GM19397 (cell line): ENCODE results near the gene CLCN4.

Source experiments
- ATAC-seq: cut with Tn5 transposase; IDR thresholded peaks from one replicate; pipeline ENCODE4 v1.9.1; 2021; ENCODE audit warnings: mild to moderate bottlenecking, moderate library complexity; ENCODE audit not compliant: unreplicated experiment

CLCN4 gene

GRCh38 chrX:10239611-10240064 lies 82.9 kb downstream of the CLCN4 start:
- no peak for ATAC-seq

DNA sequence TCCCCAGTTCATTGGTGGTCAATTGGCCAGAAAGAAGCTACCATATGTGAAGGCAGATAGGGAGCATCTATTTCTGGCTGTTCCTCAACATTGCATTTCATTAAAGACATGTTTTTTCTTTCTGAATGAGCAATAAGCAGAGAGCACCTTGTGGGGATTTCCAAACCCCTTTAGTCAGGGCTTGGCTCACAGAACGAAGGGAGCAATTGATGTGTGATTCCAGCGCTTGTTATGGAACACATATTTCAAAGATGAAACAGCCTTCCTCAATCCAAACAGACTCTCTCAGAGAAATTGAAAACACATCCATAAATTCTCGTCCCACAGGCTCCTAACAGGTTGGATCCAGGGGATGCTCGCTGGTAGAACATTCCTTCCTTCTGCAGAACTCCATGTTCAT lies 84.1 kb downstream of the CLCN4 start:
- no peak for ATAC-seq

- ATAC-seq: no peak
These were observed 85.3 kb downstream of the CLCN4 start for GRCh38 chrX:10242026-10242425.

DNA sequence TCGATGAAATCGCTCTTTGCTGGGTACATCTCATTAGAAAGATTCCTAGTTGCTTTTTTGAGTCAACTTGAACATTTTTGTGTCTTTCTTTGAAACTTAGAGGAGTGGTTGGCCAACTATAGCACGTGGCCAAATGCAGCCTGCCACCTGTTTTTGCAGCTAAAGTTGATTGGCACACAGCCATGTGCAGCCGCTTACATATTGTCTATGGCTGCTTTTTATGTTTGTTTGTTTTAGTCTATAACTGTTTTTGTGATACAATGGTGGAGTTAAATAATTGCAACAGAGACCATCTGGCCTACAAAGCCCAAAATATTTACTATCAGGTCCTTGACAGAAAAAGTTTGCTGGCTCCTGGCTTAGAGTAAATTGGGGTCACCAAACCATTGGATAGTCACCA lies 86.3 kb downstream of the CLCN4 start:
- ATAC-seq: no peak

- no peak for ATAC-seq
These were observed 88.3 kb downstream of the CLCN4 start for GRCh38 chrX:10244915-10245622.

- no peak for ATAC-seq
These were observed 89.1 kb downstream of the CLCN4 start for GRCh38 chrX:10245886-10246285.

DNA sequence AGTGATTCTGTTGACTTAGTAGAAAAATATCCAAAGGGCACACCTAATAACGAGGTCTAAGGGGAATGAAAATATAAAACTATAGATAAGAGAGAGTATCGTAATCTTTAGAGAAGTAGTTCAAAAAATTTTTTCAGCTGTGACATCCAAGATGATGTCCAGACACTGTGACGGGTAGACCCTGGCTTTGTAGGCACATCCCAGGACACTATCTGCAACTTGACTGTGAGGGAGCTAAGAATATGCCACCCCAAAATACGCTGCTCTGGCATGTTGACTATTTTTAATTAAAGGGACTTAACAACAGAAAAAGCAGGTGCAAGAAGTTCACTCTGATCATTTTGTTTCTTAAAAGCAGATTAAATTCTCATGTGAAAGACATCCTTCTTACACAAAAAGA lies 89.5 kb downstream of the CLCN4 start:
- no peak for ATAC-seq

- ATAC-seq: no peak
These were observed 90.1 kb downstream of the CLCN4 start for GRCh38 chrX:10246846-10247245.

DNA sequence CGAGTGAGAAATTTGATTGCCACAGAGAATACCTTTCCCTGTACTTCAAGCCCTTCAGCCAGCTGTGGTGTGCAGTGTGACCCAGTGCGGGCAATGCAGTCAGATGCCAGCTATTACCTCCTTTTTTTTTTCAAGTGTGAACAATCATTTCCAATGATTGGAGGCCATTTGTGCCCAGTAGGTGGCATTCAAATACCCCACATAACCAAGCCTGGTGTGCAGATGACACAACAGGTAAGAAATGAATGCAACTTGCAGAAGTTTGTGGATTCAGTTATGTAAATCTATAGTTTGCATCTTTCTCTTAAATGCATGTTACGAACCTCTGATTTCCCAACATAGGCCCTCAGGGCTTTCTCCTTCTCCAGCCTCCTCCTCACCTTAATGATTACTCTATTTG lies 98.0 kb downstream of the CLCN4 start:
- ATAC-seq: no peak

DNA sequence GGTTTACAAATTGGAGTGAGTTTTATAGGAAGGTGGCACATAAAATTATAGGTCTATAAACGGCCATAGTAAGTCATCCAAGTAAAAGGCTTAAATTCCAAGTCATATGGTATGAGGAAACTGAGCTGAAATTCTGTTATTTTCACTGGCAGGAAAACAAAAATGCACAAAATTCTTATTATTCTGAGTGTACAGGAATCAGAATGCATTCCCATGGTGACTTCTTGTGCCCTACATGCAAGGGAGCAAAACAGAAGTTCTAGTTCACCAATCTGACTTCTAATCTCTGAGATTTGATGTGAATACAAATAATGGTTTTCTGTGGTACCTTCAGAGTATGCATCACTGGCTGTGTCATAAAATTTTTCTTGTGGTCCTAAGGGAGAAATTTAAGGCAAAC lies 102.9 kb downstream of the CLCN4 start:
- no peak for ATAC-seq

GRCh38 chrX:10265775-10266174 lies 109.0 kb downstream of the CLCN4 start:
- ATAC-seq: no peak

- no peak for ATAC-seq
These were observed 121.9 kb downstream of the CLCN4 start for GRCh38 chrX:10278716-10279115.

GRCh38 chrX:10280071-10280470 lies 123.3 kb downstream of the CLCN4 start:
- ATAC-seq: no peak

DNA sequence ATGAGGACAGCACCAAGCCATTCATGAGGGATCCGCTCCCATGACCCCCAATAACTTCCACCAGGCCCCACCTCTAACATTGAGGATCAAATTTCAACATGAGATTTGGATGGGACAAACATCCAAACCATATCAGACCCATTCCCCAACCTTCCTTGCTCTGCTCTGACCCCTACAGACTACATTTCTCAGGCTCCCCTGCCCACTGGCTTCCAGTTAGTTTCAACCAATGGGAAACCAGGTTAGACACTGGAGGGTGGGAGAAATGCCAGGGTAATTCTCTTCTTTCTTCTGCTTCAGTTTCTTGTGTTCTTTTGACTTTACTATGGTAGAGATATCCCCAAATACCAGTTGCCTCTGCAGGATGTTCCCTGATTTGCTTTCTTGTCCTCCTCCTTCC lies 125.7 kb downstream of the CLCN4 start:
- no peak for ATAC-seq

GRCh38 chrX:10286195-10286594 lies 129.4 kb downstream of the CLCN4 start:
- ATAC-seq: no peak
